Liver (tissue), 5 donors: ENCODE data around the gene POLE2. TPM values are rescaled to one million over a fixed set of nuclear protein-coding genes. Genes with fewer than 3 reads are reported as not detected.

ENCODE experiments used
- polyA plus RNA-seq, 2 donors: library from polyadenylated mRNA; stranded (reverse) in 1 of 2; unstranded in 1 of 2; fragments of 200-250 nt in 1 of 2; fragments of >200 nt in 1 of 2; fragmentation: Nextera tagmentation in 1 of 2; extraction: Ambion mirVana in 1 of 2; gene quantifications; one replicate each; pipeline versions ENCODE4 v1.2.1 to v1.2.3, GENCODE V29; 2013 to 2015
- small RNA-seq: library from RNA; depleted of rRNA; stranded (forward); fragments of <200 nt; gene quantifications from one replicate; pipeline ENCODE3, GENCODE V24; 2014
- total RNA-seq, 2 donors: library from RNA; depleted of rRNA; stranded (reverse); fragments of >200 nt; gene quantifications; one replicate each; pipeline ENCODE4 v1.2.3, GENCODE V29; 2014
- donor health status: healthy.
- donor health status: healthy.
- donor health status: healthy.

Gene POLE2
- total and polyA plus RNA-seq, 4 donors = 1.3 to 16.5 (median 1.7) TPM

Small RNA genes lying within 50 kb of the gene (small RNA-seq; reads per million reads assigned to genes)
- not detected for gene AL139099.3
- gene RNU6ATAC30P = not detected

Other genes with a start within 250 kb of the POLE2 start
- gene RPS29, start 101.8 kb downstream of the POLE2 start, total RNA-seq = 1,000 to 10,000 TPM in 1 of 2 donors, 100 to 1,000 TPM in 1; 606 to 1,739 TPM
- 1,000 to 10,000 TPM in 1 of 2 donors, 100 to 1,000 TPM in 1; 584 to 1,071 TPM for gene RPS29, start 101.8 kb downstream of the POLE2 start, polyA plus RNA-seq
- gene LRR1, start 89.3 kb downstream of the POLE2 start, total RNA-seq = 10 to 100 TPM in 1 of 2 donors, 1 to 10 TPM in 1; 3.8 to 23.2 TPM
- gene LRR1, start 89.3 kb downstream of the POLE2 start, polyA plus RNA-seq = 1 to 10 TPM; 3.7 to 4.4 TPM
- 100 to 1,000 TPM; 110 to 115 TPM for gene RPL36AL, start 67.6 kb downstream of the POLE2 start, total RNA-seq
- 100 to 1,000 TPM; 181 to 268 TPM for gene RPL36AL, start 67.6 kb downstream of the POLE2 start, polyA plus RNA-seq
- gene MGAT2, start 67.4 kb downstream of the POLE2 start, total RNA-seq = 10 to 100 TPM; 31.5 to 44.0 TPM
- gene MGAT2, start 67.4 kb downstream of the POLE2 start, polyA plus RNA-seq = 10 to 100 TPM; 10.5 to 26.0 TPM
- 1 to 10 TPM; 4.6 to 8.2 TPM for gene DNAAF2, start 53.0 kb downstream of the POLE2 start, total RNA-seq
- 1 to 10 TPM; 4.2 to 6.1 TPM for gene DNAAF2, start 53.0 kb downstream of the POLE2 start, polyA plus RNA-seq
- gene KLHDC1, start 4.9 kb upstream of the POLE2 start, total RNA-seq = 1 to 10 TPM; 1.9 to 4.1 TPM
- gene KLHDC1, start 4.9 kb upstream of the POLE2 start, polyA plus RNA-seq = 1 to 10 TPM in 1 of 2 donors, under 1 TPM in 1; 0.36 to 3.2 TPM
- 10 to 100 TPM; 88.9 to 89.0 TPM for gene KLHDC2, start 79.9 kb upstream of the POLE2 start, total RNA-seq
- 10 to 100 TPM; 41.1 to 99.0 TPM for gene KLHDC2, start 79.9 kb upstream of the POLE2 start, polyA plus RNA-seq
- gene NEMF, start 164.6 kb upstream of the POLE2 start, total RNA-seq = 10 to 100 TPM; 31.5 to 37.2 TPM
- gene NEMF, start 164.6 kb upstream of the POLE2 start, polyA plus RNA-seq = 10 to 100 TPM in 1 of 2 donors, 1 to 10 TPM in 1; 7.9 to 30.8 TPM
- gene ARF6, start 204.9 kb upstream of the POLE2 start, total RNA-seq = 10 to 100 TPM; 27.5 to 56.2 TPM
- 10 to 100 TPM; 20.3 to 21.5 TPM for gene ARF6, start 204.9 kb upstream of the POLE2 start, polyA plus RNA-seq